Measurements from ENCODE around the gene ARMC7. TPM values are rescaled to one million over a fixed set of nuclear protein-coding genes. Genes with fewer than 3 reads are reported as not detected.

Gene ARMC7
- total and polyA plus RNA-seq, 10 of the 15 experiments (the other 5 are each of a cell fraction or from before 2014, with no cell fraction given): 1.5 to 19.8 (median 6.3) TPM

- Histone ChIP-seq H3K27me3 (replicated peaks in 1 of 2; ENCODE audit: control insufficient read depth in 2 of 2, insufficient read depth in 2 of 2, low read length in 1 of 2) (no peaks in the 10 kb centered on the region), H3K4me2 (ENCODE audit: control insufficient read depth, insufficient read depth) (no peak overlapping the region), H3K4me3 (no peak overlapping the region), H4K20me1 (ENCODE audit: control insufficient read depth, insufficient read depth) (no peaks in the 10 kb centered on the region), H3K9me3 (replicated peaks; ENCODE audit: control insufficient read depth, insufficient read depth, low read length) (no peaks in the 10 kb centered on the region), H3K9ac (ENCODE audit: control insufficient read depth, insufficient read depth, low read length) (no peak overlapping the region), H3K79me2 (ENCODE audit: control insufficient read depth, insufficient read depth, low read length) (no peaks in the 10 kb centered on the region), H3K4me1 (ENCODE audit: control insufficient read depth, insufficient read depth, low read length) (no peaks in the 10 kb centered on the region; the same call in 1 of the 2 replicates), H3K27ac (ENCODE audit: control insufficient read depth, insufficient read depth) (no peak overlapping the region), H3K36me3 (ENCODE audit: control insufficient read depth in 2 of 2, insufficient read depth in 2 of 2, low read length in 1 of 2) (no peaks in the 10 kb centered on the region), H2AFZ (ENCODE audit: control insufficient read depth, low read depth, low read length) (no peak overlapping the region)
- intact Hi-C loops (cut with micrococcal nuclease; ENCODE audit: unreplicated experiment) (no loop called here), in situ Hi-C loops (cut with MboI) (no loop called here)
- FAIRE-seq (no peak), DNase-seq (ENCODE audit: low read depth, low spot score) (no peak), ATAC-seq (no peak)
- SMC1A ChIA-PET (ENCODE audit: uncharacterized antibody, unreplicated experiment): no interaction called here
- RAD21 ChIA-PET (ENCODE audit: unreplicated experiment): no interaction called here
- CTCF ChIA-PET: interaction anchor here (1.6 kb wide), 1 partner anchor 9 kb away, joined by 4 read pairs; no protein-coding TSS in a partner anchor
- no peak for TF ChIP-seq BCLAF1 (IDR thresholded peaks at IDR 0.05)
- TF ChIP-seq NFXL1 (IDR thresholded peaks at IDR 0.05; ENCODE audit: borderline replicate concordance): no peak
- no peak for TF ChIP-seq MTA2 (IDR thresholded peaks at IDR 0.05; ENCODE audit: low read depth)
- TF ChIP-seq, protein P1, sequence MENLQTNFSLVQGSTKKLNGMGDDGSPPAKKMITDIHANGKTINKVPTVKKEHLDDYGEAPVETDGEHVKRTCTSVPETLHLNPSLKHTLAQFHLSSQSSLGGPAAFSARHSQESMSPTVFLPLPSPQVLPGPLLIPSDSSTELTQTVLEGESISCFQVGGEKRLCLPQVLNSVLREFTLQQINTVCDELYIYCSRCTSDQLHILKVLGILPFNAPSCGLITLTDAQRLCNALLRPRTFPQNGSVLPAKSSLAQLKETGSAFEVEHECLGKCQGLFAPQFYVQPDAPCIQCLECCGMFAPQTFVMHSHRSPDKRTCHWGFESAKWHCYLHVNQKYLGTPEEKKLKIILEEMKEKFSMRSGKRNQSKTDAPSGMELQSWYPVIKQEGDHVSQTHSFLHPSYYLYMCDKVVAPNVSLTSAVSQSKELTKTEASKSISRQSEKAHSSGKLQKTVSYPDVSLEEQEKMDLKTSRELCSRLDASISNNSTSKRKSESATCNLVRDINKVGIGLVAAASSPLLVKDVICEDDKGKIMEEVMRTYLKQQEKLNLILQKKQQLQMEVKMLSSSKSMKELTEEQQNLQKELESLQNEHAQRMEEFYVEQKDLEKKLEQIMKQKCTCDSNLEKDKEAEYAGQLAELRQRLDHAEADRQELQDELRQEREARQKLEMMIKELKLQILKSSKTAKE (IDR thresholded peaks at IDR 0.05; ENCODE audit: low read depth, poor library complexity, severe bottlenecking): no peak
- TF ChIP-seq JUND (IDR thresholded peaks at IDR 0.05; ENCODE audit: low read depth, low read length): no peak
- no peak for TF ChIP-seq ZBED1 (IDR thresholded peaks at IDR 0.05; ENCODE audit: borderline replicate concordance)
- no peak for TF ChIP-seq WRNIP1 (IDR thresholded peaks at IDR 0.05; ENCODE audit: borderline replicate concordance, low read depth, low read length)
- TF ChIP-seq ZNF384 (IDR thresholded peaks at IDR 0.05; ENCODE audit: borderline replicate concordance, low read depth, low read length): no peak
- TF ChIP-seq RELB (IDR thresholded peaks at IDR 0.05; ENCODE audit: low read depth): no peak
- TF ChIP-seq GABPA (IDR thresholded peaks at IDR 0.05; ENCODE audit: low read depth): no peak
- no peak for TF ChIP-seq MYB (IDR thresholded peaks at IDR 0.05; ENCODE audit: borderline replicate concordance, low read depth, low read length)
- no peak for TF ChIP-seq CBX5 (IDR thresholded peaks at IDR 0.05; ENCODE audit: low read depth)
- no peak for TF ChIP-seq SMAD5 (IDR thresholded peaks at IDR 0.05; ENCODE audit: low read depth)
- TF ChIP-seq CHD4 (IDR thresholded peaks at IDR 0.05): no peak
- TF ChIP-seq ZNF207 (IDR thresholded peaks at IDR 0.05; ENCODE audit: borderline replicate concordance): no peak
- TF ChIP-seq HDAC6 (IDR thresholded peaks at IDR 0.05; ENCODE audit: unreplicated experiment): no peak
- TF ChIP-seq NFYA (IDR thresholded peaks at IDR 0.05; ENCODE audit: borderline replicate concordance, low read depth, low read length): no peak
- BruUV-seq (replicated peaks): no TSS peak
- WGBS (ENCODE audit: insufficient coverage, insufficient replicate concordance, low lambda C conversion rate, missing lambda C conversion rate): 65% methylated on average over 16 of the region's 16 CpGs
- POLR2A ChIA-PET: interaction anchor here (1.4 kb wide), 1 partner anchor 14 kb away, joined by 3 read pairs; no protein-coding TSS in a partner anchor
These were observed 14.8 kb upstream of the ARMC7 start for GRCh38 chr17:75094871-75095399.

All from GM12878 (cell line).